T1000 (cell line): ENCODE measurements around the gene FMO1.
A peak's percentile ranks its signal among the peaks of the same experiment; 100 is the strongest.
"Not testable (repeated sequence)": the region's sequence is repeated elsewhere in the genome, so short reads cannot be mapped to it uniquely, and the experiment has no call there.

Experiments
- DNase-seq: peaks from one replicate; lab custom pipeline; 2025; ENCODE audit warnings: mixed read lengths; lab: John Stamatoyannopoulos, UW

The FMO1 gene

DNA sequence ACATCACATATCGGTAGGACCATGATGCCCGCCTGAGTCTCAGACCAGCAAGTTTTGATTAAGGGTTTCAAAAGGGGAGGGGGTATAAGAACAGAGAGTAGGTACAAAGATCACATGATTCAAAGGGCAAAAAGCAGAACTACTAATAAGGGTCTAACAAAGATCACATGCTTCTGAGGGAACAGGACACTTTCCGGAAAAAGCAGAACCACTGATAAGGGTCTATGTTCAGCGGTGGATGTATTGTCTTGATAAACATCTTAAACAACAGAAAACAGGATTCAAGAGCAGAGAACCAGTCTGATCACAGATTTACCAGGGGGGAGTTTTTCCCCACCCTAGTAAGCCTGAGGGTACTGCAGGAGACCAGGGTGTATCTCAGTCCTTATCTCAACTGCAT is 12.1 kb upstream of the FMO1 start:
- not testable (repeated sequence) for DNase-seq

DNA sequence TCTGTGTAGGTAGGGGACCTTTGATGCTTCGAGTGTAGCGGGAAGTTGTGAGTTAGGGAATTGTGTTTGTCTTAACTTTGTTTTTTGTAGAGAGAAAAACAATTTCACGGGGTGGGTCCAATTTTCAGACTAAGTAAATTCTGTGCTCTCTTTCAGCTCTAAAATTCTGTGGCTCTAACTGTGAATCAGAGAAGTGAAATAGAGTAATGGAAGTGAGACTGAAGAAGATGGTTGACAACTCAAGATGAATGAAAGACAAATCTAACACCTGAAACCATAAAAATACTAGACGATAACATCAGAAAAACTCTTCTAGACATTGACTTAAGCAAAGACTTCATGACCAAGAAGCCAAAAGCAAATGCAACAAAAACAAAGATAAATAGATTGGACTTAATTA is 4.4 kb upstream of the FMO1 start:
- DNase-seq, result no peak

DNA sequence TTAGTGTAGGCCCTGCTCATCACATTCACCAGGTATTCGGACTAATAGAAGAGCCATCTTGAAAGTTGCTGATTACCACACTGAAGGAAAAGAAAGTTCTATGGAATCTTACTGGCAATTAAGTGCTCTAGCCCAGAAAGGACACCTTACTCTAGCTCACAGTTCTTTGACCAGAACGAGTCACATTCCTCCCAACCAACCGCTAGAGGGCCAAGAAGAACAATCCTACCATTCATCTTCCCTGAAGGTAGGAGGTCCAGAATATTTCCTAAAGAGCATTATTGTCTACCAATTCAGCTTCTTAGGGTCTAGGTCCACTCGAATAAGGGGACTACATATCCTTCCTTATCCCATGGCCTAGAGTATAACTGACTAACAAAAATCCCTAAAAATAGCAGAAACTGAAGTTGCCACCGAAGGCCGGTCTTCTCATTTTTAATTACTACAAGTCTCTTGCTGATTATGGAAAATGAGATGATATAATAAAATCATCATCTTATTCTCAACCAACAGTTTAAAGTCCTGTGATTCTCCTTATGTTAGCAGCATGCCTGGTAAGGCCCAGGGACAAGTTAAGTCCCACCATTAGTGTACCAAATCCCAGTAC is 2.7 kb upstream of the FMO1 start:
- DNase-seq, result no peak

DNA sequence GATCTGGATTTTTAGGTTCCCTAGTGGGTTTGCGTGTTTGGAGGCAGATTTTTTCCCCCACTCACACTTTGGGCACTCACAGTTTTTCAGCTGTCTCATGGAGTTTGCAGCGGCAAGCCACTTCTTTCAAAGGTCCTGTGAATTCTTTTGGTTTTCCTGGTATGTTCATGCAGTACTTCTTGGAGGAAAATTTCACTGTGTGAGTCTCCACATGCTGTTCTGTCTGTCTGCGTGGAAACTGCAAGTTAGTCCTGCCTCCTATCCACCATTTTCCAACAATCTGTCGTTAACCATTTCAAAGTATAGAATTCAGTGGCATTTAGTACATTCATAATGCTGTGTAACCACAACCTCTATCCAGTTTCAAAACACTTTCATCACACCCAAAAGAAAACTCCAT is 793 bp upstream of the FMO1 start:
- DNase-seq, result no peak

DNA sequence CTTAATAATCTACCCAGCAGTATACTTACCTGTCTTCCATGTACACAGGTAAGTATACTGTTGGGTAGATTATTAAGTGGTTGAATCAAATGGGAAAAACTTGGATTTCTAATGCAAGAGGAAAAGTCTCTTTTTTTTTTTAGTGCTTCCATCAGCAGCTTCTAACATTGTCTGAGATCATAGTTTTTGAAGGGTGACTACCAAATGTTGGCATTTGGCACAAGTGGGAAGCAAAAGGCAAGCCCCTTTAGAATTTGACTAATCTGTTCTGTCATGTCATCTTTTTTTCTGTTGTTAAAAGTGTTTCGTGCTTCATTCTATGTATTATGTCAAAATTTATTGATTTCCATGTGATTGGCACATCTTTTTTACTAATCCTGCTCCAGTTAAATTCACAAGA is 547 bp downstream of the FMO1 start:
- DNase-seq, result no peak

DNA sequence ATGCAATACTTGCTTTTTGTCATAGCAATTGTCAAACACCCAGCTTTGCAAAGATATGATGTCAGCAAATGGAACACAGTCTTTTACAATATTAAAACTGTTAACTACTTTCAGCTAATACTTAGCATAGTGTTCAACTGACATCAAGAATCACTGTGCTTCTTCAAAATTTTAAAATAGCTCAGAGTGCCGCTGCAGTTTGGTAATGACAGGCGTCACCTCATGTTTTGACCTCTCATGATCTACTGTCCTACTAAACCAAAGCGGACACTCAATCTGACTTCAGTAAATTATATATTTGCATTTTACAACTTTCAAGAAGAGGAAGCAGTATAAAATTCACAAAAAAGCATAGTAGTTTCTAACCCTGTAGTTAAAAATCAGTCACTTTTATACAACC is 2.0 kb downstream of the FMO1 start:
- no peak for DNase-seq

DNA sequence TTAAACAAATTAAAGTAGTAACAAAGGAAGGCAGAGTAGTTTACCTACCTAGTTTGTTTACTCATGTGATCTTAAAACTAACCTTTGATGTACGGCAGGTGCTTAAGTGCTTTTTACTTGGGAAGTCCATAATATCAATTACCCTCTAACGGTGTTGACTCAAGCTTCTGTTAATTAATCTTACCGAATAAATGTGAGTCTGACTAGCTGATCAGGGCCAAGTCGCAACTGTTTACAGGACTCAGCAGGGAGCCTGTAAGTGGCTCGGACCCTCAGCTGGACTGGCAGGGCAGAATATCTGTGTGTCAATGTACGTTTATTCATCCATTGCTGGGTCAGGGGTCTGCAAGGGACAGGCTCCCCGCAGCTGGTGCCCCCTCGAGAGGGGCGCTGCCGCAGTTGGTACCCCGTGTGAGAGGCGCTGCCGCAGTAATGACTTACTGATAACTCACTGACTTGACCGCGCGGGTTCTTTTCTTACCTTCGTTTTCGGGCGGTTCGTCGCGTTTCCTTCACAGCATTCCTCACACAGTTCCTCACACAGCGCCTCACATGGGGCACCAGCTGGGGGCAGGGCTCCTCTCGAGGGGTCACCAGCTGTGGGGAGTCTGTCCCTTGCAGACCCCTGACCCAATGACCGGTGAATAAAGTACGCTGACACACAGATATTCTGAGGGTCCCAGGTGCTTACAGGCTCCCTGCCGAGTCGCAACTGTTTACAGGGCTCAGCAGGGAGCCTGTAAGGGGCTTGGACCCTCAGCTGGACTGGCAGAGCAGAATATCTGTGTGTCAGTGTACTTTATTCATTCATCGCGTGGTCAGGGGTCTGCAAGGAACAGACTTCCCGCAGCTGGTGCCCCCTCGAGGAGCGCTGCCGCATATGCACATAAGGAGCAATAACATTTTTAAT is 3.0 kb downstream of the FMO1 start:
- DNase-seq, result no peak

DNA sequence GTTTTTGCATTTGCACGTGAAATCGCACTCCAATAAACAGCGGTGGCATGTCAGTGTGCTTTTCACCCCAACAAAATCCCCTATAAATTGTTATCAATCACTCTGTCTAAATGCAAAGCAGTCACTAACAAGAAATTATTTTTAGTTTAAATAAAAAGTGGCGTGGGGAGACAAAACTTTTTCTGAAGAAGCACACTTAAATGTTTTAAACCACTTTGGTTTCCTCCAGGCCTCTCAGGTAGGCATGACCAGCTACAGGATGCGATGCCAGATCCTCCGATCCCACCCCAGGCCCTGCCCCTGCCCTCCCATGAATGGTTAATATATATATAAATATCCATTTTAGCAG is 3.6 kb downstream of the FMO1 start:
- DNase-seq, result no peak

DNA sequence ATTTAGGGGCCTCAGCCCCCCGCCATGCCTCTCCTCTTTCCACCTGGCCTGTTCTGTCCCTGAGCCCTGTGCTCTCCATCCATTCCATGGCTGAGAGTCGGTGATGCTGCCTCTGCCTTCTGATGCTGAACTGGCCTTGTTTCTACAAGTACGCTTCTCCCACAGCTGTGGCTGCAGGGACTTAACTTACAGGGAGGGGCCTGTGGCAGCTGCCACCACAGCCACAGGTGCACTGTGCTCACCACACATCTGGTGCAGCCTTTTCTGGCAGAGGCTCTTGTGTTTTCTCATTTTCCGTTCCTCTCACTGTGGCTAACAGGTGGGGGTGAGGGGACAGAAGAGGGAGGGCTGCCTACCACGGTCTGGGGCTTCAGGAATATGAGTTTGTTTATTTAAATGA is 4.2 kb downstream of the FMO1 start:
- DNase-seq, result no peak

DNA sequence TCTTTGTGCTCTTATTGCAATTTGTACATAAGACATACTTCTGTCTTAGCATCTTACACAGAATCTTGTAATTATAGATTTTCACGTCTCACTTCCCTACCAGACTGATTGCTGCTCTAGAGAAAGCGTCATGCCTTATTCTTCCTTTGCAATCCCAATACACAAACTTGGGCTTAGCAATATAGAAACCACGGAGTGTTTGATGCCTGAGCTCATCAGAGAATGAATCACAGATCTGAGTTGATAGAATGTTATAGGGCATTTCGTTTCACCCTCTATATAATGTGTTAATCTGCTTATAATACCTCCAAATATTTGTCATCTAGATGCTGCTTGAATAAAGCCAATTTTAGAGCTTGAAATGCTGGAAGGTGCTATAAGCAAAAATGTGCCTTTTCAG is 6.6 kb downstream of the FMO1 start:
- DNase-seq, result no peak

DNA sequence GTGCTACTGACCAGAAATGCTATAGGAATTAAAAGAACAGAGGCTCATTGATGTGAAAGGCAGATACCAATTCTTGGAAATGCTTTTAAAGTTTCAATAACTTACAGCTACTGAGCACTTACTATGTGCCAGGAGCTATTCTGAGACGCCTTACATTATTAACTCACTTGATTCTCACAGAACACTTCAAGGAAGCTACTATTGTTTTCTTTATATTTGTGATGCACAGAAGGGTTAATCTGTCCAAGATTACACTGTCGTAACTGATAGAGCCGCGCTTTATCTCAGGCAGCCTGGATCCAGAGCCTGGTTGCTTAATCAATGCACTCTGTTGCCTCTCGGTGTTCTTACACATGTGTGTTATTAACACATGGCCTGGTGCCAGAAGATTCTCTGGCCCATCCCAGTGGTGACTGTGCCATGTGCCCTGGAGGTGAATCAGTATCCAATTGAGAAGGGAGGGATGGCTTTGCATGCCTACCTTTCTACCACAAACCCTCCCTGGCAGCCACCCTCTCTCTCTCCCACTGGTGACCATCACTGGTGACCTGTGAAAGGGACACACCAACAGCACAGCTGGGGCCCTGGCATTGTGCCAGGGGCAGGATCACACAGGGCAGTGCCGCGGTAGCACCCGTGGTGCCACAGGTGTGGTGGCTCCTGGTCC is 8.8 kb downstream of the FMO1 start:
- DNase-seq, result peak; percentile 15

DNA sequence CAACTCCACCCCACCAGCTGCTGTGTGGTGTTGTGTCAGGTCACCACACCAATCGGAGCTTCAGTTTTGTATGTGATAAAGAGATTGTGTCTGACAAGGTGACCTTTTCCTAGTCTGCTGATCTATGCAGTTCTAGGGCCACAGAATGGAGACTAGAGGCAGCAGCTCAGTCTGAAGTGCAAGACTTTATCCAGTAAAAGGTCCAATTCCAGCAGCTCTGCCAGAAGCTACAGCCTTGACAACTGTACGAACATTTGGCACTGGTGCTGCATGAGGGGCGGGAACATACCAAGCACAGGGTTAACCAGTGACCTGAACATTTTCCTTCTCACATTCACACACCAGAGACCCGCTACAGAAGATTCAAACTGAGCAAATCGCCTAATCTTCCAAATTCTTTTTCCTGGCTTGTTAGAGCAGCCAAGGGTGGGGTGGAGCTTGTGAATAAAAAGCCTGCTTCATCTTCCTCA is 9.3 kb downstream of the FMO1 start:
- DNase-seq, result no peak

DNA sequence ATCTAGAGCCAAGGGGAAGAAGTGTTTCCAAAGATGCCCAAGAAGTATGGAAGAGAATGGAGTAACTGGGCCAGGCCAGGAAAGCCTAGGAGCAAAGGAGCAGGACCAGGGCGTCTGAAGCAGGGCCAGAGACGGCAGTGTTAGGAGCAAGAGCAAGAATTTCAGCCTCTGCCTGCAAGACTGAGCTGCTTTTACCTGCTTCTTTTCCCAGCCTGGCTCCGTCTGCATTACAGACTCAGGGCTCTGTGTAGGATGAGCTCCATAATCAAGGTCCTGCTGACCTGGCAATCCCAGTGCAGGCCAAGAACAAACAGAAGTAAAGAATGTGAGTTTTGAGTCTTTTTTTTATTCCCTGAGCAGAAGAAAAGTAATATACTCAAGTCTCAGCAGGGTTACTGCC is 10.1 kb downstream of the FMO1 start:
- no peak for DNase-seq

DNA sequence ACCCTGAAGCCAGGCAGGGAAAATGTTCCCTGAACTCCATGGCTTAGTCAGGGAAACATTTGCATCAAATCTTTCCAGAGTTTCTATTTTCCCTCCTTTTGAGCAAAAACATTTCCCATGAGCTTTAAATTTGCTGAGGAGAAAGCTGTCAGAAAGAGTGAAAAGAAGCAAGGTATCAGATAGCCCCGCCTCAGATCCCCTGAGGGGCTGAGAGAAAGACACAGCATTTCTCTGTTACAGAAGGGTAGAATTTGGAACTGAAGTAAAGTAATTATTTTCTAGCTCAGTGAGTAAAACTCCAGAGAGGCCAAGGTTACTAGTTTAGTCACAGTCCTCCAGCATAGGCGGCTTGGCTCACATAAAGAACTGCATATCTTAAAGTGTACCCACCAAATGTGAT is 10.6 kb downstream of the FMO1 start:
- no peak for DNase-seq

DNA sequence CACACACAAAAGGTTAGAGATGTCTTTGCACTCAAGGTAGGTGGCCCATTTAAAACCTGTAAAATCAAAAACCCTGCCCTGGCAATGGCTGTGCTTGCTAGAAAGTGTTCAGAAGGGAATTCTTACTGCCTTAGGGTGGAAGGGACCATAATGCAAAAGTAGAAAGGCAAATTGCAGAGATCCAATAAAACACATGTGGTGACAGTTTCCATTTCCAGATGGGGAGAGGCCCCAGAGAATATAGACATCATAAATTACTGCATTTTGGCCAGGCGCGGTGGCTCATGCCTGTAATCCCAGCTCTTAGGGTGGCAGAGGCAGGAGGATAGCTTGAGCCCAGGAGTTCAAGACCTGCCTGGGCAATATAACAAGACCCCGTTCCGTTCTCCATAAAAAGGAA is 13.0 kb downstream of the FMO1 start:
- no peak for DNase-seq

DNA sequence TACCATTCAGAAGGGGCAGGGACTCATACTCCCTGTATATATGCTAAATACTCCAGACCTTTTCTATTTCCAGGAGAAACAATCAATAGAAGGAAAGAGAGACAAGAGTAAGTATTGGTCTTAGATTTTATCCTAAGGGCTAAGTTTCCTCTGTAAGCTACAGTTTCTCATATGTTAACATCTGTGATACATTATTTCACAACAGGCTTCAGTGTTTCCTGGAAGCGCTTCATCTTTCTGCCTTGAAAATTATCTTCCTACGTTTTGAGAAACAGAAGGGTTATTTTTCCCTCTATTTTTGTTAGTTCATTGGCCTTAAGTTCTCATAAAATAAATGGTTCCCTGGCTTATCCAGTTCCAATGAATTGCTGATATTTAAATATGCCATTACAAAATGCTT is 15.6 kb downstream of the FMO1 start:
- DNase-seq, result no peak

DNA sequence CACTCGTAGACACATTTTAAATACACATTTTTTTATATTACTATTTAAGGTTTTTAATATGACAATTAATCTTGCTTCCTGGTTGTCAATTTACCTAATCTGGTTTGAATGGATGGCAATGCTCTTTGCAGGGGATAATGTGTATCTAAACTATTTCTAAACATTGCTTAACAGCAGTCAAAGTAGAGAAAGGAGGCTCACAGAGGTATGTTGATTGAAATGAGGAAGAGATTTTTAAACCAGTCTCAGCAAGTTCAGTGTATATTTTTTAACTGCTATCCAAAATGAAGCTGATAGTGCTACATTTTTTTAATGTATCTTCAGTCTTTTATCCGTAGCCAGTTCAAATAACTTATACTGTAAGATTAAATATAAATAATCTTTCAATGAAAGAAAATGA is 17.4 kb downstream of the FMO1 start:
- DNase-seq, result no peak

DNA sequence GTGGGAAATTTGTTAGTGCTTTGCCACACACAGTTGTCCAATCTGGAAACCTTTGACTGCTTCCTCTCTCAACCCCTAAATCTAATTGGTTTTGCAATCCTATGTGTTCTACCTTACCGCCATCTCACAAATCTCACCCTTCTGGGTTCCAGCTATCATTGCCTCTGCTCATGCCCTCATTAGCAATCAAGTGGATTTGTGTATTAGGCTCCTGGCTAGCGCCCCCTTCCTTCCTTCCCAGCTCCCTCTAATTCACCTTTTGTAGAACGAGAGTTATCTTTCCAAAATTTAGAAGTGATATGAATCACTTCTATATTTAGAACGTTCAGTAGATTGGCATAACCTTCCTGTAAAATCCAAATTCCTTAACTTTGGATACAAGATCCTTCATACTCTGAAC is 18.6 kb downstream of the FMO1 start:
- DNase-seq, result no peak

DNA sequence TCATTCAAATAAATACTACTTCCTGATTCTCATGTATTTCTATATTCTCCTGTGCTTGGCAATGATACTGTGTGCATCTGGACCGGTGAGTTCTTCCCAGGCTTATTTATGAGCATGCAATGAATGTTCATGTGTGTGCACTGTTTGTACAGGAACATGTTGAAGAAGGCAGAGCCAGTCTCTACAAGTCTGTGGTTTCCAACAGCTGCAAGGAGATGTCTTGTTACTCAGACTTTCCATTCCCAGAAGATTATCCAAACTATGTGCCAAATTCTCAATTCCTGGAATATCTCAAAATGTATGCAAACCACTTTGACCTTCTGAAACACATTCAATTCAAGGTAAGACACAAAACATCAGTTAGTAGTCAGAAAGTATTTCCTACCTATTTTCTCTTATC is 19.1 kb downstream of the FMO1 start:
- no peak for DNase-seq

DNA sequence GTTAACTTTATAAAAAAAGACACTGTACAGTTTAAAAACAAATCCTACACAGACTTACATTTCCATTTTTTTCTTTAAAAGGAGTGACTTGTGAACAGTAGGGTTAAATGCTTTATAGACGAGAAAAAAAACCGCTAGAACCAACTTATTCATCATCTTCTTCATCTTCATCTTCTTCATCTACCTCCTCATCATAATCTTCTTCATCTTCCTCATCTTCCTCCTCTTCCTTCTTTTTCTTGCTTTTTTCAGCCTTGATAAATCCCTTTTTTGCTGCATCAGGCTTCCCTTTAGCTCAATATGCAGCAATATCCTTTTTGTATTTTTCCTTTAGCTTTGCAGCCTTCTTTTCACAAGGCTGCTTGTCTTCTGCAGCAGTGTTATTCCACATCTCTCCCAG is 22.5 kb downstream of the FMO1 start:
- no peak for DNase-seq

DNA sequence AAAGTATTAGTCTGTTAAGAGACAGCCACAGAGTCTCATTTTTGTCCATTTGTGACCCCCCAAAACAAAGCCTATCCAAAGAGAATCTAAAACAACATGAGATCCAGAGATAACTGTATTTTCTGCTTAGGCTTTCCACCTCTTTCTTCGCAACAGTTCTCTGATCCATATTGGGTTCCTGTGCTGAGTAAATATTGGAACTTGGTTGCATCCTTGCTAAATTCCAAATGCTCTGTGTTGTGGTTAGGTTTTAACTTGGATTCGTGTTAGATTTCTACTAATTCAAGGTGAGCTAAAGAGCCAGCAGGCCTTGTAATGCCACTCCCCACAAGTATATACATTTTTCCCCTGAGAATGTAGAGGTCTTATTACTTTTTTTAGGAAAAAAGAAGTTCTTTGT is 29.2 kb downstream of the FMO1 start:
- DNase-seq, result no peak

DNA sequence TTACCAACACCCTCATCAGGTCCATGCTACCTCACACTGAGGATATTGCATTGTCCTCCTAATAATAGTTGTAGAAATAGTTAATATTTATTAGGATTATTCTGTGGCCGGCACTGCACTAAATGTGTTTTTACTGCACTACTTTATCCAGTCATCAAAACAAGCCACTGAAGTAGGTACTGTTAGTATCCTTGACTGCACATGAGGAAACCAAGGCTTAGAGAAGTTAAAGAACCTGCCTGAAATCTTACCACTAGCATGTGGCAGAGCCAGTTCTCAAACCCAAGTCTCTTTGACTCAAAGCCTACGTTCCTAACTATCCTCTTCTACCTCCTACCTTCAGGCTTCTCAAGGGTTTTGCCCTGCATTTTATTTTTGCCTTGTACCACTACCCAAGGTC is 30.9 kb downstream of the FMO1 start:
- no peak for DNase-seq

DNA sequence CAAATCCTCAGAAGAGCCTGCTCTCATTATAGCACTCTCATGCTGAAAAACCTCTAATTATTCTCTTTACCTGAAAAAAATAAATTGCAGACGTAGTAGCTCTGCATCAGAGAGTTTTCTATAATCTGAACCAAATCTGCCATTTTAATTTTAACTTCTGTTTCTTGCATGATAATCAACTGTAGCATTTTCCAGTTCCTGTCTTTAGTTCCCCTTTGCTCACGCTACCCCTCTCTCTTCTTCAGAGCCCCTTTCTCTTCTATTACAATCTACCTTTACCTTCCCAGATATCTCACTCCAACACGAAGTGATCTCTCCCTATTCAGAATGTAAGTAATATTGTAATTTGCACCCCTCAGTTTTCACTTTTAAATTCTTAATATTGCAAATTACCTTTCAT is 31.4 kb downstream of the FMO1 start:
- DNase-seq, result no peak
